CD1c-positive myeloid dendritic cell (primary cell): ENCODE measurements around the gene PTPRM.

Experiments
- DNase-seq: peaks from one replicate; pipeline ENCODE4 v3.0.0-alpha.2; 2016; ENCODE audit errors: extremely low spot score

Gene PTPRM

GRCh38 chr18:8359481-8359880, 792.4 kb downstream of the PTPRM start:
- no peak for DNase-seq

GRCh38 chr18:8361941-8362471, 794.9 kb downstream of the PTPRM start:
- no peak for DNase-seq

- no peak for DNase-seq
Measured at GRCh38 chr18:8362863-8363262, 795.7 kb downstream of the PTPRM start.

- DNase-seq: no peak
Measured at GRCh38 chr18:8364385-8364784, 797.3 kb downstream of the PTPRM start.

- no peak for DNase-seq
Measured at GRCh38 chr18:8365006-8365405, 797.9 kb downstream of the PTPRM start.

GRCh38 chr18:8365528-8365927, 798.4 kb downstream of the PTPRM start:
- no peak for DNase-seq

- no peak for DNase-seq
Measured at GRCh38 chr18:8366070-8366469, 799.0 kb downstream of the PTPRM start.

GRCh38 chr18:8366656-8367055, 799.5 kb downstream of the PTPRM start:
- no peak for DNase-seq

GRCh38 chr18:8367217-8367988, 800.3 kb downstream of the PTPRM start:
- DNase-seq: no peak

GRCh38 chr18:8368512-8369217, 801.5 kb downstream of the PTPRM start:
- no peak for DNase-seq

GRCh38 chr18:8373486-8373885, 806.4 kb downstream of the PTPRM start:
- no peak for DNase-seq

- no peak for DNase-seq
Measured at GRCh38 chr18:8374676-8375075, 807.6 kb downstream of the PTPRM start.

GRCh38 chr18:8375249-8375648, 808.1 kb downstream of the PTPRM start:
- DNase-seq: no peak

- DNase-seq: no peak
Measured at GRCh38 chr18:8376113-8376512, 809.0 kb downstream of the PTPRM start.

GRCh38 chr18:8379187-8379941, 812.2 kb downstream of the PTPRM start:
- DNase-seq: no peak

- DNase-seq: no peak
Measured at GRCh38 chr18:8380006-8380405, 812.9 kb downstream of the PTPRM start.

GRCh38 chr18:8380926-8381325, 813.8 kb downstream of the PTPRM start:
- DNase-seq: no peak

GRCh38 chr18:8381821-8382459, 814.8 kb downstream of the PTPRM start:
- DNase-seq: no peak

- no peak for DNase-seq
Measured at GRCh38 chr18:8385400-8385799, 818.3 kb downstream of the PTPRM start.

GRCh38 chr18:8386669-8387380, 819.7 kb downstream of the PTPRM start:
- DNase-seq: no peak
